NCI-H2081 treated with DMSO at 0.1 percent for 48 hours (cell line): ENCODE measurements around the gene EPS8L1.
"Not testable (repeated sequence)": the region's sequence is repeated elsewhere in the genome, so short reads cannot be mapped to it uniquely, and the experiment has no call there.

Source experiments
- DNase-seq: peaks from one replicate; lab custom pipeline; 2025; lab: John Stamatoyannopoulos, UW

Gene EPS8L1

DNA sequence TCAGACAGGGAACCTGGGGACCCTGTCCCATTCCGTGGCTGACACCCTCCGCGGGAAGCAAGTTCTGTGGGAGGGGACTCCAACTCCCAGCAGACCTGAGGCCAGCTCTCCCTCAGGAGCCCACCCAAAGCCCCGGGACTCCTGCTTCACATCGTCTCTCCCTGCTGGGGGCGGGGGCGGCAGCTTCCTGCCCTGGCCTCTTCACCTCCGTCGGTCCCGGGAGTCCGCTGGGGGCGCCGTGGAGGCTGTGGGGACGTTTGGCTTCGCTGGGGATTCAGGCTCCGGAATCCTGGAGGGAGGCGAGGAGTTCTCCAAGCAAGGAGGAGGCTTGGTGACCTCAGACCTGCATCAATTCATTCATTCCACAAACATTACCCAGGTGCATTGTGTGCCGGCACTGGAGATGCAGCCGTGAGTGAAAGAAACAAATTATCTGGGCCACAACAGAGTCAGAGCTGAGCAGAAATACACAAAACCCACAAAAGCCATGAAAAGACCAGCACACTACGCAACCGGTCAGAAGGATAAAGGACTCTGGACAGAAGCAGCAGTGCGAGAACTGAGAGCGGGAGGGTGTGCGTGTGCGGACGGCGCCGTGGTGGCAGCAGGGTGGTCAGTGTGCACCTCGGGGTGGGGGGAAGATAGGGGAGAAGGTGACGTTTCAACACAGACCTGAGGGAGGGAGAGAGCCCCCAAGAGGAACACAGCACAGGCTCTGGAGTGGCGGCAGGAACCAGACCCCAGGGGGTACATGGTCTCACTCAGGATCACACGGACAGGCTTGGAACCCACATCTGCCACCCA lies 19.0 kb downstream of the EPS8L1 start:
- no peak for DNase-seq

- no peak for DNase-seq
These were observed 19.8 kb downstream of the EPS8L1 start for GRCh38 chr19:55095260-55096060.

- no peak for DNase-seq
These were observed 20.5 kb downstream of the EPS8L1 start for GRCh38 chr19:55096061-55096701.

GRCh38 chr19:55097864-55098715 lies 22.4 kb downstream of the EPS8L1 start:
- DNase-seq = no peak

GRCh38 chr19:55098716-55099556 lies 23.3 kb downstream of the EPS8L1 start:
- DNase-seq = no peak

DNA sequence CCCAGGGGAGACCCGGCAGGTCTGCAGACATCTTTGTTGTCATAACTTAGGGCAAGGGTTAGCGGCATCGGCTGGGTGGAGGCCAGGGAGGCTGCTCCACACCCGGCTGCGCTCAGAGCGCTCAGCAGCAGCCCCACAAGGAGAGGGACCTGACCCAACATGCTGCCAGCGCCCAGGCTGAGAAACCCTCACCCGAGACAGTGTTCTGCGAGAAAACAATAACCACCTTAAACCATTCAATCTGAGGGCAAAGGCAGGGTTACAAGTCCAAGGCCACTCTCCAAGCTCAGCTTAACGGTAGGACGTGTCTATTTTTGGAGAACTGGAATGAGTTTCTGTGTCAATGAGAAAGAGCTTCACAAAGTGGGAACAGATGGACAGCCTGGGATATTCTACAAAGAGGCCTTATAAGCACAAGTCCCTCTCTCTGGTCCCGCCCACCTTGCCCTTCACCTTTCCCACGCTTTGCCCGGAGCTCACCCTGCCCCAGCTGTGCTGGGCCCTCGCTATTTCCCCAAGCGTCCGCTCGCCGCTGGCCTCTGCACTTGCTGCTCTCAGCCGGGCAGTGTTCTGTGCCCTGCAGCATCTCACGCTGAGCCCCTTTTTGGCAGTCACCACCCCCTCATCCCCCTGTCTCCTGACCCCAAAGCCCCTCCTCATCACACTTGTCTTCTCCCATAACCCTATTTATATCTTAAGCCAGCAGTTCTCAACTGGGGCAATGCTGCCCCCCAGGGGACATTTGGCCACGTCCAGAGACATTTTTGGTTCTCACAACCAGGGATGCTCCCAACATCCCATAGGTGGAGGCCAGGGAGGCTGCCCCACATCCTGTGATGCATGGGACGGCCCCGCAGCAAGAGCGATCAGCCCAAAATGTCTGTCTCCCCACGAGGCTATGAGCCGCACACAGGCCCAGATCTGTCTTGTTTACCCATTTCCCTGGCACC lies 24.2 kb downstream of the EPS8L1 start:
- DNase-seq = no peak

DNA sequence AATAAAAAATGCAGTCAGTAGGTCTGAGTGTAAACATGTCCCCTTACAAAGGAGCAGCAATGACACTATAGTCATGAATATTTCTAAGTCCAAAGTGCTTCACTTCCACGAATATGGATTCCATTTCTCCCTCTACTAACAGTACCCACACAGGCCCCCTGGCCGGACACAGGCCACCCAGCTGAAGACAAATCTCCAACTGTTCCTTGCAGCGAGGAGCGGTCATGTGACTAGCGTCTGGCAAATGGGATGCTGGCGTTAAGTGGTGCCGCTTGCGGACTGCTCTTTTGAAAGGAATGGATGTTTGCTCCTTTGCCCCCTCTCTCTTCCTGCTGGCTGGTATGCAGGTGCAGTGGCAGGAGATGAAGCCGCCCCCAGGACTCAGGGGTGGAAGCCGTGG lies 25.6 kb downstream of the EPS8L1 start:
- no peak for DNase-seq

GRCh38 chr19:55103190-55103589 lies 27.5 kb downstream of the EPS8L1 start:
- DNase-seq = no peak

DNA sequence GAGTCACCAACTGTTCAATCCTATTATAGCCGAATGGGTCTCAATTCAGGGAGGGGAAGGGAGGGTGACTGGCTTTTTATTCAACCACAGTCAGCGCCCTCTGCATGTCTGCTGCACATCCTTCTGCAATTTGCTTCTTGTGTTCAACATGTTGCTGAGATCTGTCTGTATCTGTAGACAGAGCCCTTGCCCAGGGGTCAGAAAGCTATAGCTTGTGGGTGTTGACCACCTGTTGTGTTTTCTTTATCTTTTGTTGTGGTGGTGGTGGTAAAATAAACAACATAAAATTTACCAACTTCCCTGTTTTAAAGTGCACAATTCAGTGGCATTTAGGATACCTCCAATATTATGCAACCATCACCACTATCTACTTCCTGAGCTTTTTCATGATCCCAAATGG lies 29.6 kb downstream of the EPS8L1 start:
- no peak for DNase-seq

GRCh38 chr19:55106591-55106990 lies 30.9 kb downstream of the EPS8L1 start:
- DNase-seq = no peak

- DNase-seq = not testable (repeated sequence)
These were observed 31.6 kb downstream of the EPS8L1 start for GRCh38 chr19:55107252-55107651.

DNA sequence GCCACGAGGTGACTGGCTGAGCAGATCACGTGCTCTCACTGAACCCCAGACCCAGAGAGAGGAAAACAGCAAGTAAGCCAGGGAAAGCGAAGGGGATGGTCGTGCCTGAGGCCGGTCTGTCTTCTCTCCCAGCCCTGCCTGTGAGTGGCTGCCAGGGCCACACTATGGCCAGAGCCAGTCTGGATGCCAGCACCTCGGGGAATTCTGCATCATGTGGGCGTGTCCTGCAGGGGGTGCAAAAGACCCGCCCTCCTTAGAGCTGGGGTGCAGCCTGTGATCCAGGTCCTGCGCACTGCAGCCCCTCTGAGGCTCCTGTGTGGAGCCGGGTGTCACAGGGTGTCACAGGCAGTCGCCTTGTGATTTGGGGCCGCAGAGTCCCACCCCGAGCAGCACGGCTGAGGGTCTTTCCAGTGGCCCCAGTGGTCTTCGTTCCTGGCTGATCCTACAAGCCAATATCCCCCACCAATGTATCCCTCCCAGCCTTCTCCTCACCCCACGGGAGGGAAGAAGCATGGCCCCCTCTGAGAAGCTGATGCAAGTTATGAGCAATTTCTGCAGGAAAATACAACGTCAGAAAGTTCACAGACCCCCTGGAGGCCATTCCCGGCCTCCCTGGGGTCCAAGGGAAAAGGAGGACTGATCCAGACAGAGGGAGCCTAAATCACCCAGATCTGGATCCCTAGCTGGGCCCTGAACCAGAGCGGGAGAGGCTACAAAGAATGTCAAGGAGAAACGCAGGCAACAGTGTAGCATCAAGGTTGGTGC lies 34.0 kb downstream of the EPS8L1 start:
- DNase-seq = no peak

GRCh38 chr19:55111238-55111831 lies 35.7 kb downstream of the EPS8L1 start:
- DNase-seq = no peak

- DNase-seq = no peak
These were observed 36.6 kb downstream of the EPS8L1 start for GRCh38 chr19:55112246-55112776.

DNA sequence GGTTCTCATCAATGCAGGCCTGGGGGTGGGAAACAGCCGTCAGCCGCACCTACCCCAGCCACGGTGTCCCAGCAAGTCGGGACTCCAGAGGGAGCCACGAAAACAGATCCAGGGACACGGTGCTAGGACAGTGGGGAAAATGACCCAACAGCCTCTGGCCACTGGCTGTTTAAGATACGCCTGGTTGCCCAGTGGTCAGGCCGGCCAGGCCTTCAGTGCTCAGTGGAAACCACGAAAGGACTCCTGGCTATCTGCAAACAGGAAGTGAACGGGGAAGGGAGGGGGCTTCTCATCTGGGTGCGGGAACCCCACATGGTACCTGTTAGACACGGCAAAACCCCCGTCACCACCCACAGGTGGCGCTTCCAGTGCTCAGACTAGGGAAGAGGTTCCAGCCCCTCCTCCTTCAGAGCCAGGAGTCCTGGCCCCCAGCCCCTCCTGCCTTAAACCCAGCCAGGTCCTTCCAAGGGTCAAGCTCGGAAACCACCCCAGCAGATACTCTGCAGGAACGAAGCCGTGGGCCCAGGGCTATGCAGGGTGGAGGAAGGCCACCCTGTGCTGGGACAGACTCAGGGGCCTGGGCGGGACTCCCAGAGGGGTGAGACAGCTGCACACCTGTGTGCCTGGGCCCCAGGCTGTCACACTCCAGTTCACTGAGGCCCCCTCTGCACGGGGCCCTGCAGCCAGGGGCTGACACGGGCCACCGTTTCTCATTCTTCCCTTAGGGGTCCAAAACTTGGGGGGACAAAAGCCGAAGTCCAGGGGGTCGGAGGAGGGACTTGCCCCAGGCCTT lies 37.3 kb downstream of the EPS8L1 start:
- no peak for DNase-seq

- DNase-seq = no peak
These were observed 37.9 kb downstream of the EPS8L1 start for GRCh38 chr19:55113570-55114039.

GRCh38 chr19:55114566-55115145 lies 39.0 kb downstream of the EPS8L1 start:
- DNase-seq = no peak
